ENCODE measurements around the gene NPDC1. TPM values are rescaled to one million over a fixed set of nuclear protein-coding genes. Genes with fewer than 3 reads are reported as not detected.
A peak's percentile ranks its signal among the peaks of the same experiment; 100 is the strongest.

NPDC1 gene
- total and polyA plus RNA-seq, 2 donors (not counting 1 experiment from before 2014, with no cell fraction given): 0.17 to 0.19 TPM

DNA sequence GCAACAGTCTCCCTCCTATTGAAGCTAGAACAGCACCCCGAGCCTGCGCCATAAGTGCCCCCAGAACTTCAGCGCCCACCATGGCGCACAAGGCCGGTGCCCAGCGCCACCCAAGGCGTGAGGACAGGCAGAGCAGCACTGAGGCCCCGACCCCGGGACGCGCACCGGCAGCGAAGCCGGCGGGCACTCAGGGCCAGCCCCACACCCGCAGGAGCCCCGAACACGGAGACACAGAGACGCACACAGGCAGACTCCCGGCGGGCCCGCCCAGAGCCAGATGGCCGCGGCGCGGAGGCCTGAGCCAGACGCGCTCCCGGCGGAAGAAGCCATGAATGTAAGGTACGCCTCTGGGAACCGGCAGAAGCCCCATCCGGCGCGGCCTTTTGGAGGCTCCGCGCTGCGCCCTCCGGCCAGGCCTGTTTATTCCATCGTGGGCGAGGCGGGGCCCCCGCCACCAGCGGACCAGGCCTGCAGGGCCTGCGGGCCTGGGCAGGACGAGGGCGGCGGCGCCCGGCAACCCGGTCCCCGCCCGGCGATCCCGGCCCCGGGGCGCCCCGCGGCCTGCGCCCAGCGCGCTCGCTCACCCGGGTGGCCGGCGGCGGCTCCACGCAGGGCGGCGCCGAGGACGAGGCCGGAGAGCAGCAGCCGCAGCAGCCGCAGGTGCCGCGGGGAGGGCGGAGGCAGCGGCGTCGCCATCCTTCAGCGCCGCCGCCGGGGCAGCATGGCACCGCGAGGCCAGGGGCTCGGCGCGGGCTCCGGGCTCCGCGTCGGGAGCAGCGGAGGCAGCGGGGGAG is 486 bp downstream of the NPDC1 start:
- Histone ChIP-seq H3K79me2 (ENCODE audit: control insufficient read depth, insufficient read depth, low read length) (no peaks in the 10 kb centered on the region), H3K4me1 (ENCODE audit: control insufficient read depth in 2 of 2, insufficient read depth in 2 of 2, low read length in 2 of 2) (peaks cover 24 to 42% of the 10 kb centered on the region in 2 donors), H3K36me3 (replicated peaks in 1 of 2; ENCODE audit: control extremely low read depth in 1 of 2, control insufficient read depth in 1 of 2, extremely low read depth in 1 of 2, insufficient read depth in 2 of 2, low read length in 1 of 2) (no peaks in the 10 kb centered on the region), H3K9me3 (ENCODE audit: control extremely low read depth in 1 of 3, control insufficient read depth in 2 of 3, insufficient read depth in 1 of 3, low read length in 2 of 3) (peaks cover 0 to 41% (median 0%) of the 10 kb centered on the region in 3 donors), H3K4me2 (replicated peaks; ENCODE audit: low read depth, low read length, poor library complexity, severe bottlenecking) (peak overlapping the region; percentile 85), H3K9ac (ENCODE audit: low read length) (peak overlapping the region; percentile 39), H3K4me3 (ENCODE audit: control extremely low read depth in 1 of 5, extremely low read depth in 1 of 5, insufficient read depth in 1 of 5, low read depth in 2 of 5, low read length in 4 of 5) (peak overlapping the region in 3 of 5 experiments; percentile 18 to 46 (median 23)), H2AFZ (ENCODE audit: insufficient read depth, low read depth, low read length, poor library complexity, severe bottlenecking) (peak overlapping the region; percentile 28), H3K27me3 (replicated peaks in 1 of 4; ENCODE audit: control extremely low read depth in 1 of 4, control insufficient read depth in 3 of 4, insufficient read depth in 4 of 4, low read length in 3 of 4) (peaks cover 0 to 79% (median 48%) of the 10 kb centered on the region in 4 experiments), H3K27ac (ENCODE audit: low read length in 2 of 2) (no peak overlapping the region), H4K20me1 (ENCODE audit: control insufficient read depth, insufficient read depth, low read length, poor library complexity, severe bottlenecking) (peaks cover 5% of the 10 kb centered on the region)
- POLR2A ChIA-PET: interaction anchor here (0.5 kb wide), 1 partner anchor 25 kb away, joined by 3 read pairs; the partner anchor contains the start of gene SAPCD2
- Mint-ChIP-seq H3K4me3 (peak overlapping the region; percentile 19), H3K27me3 (peaks cover 17% of the 10 kb centered on the region), H3K4me1 (peaks cover 10% of the 10 kb centered on the region), H3K9me3 (ENCODE audit: insufficient read depth) (no peaks in the 10 kb centered on the region), H3K27ac (no peak overlapping the region)
- WGBS (ENCODE audit: insufficient coverage): 3% methylated on average over 96 of the region's 96 CpGs
- ATAC-seq (ENCODE audit: low read depth): no peak
- intact Hi-C loops (cut with micrococcal nuclease): loop anchor here (1.0 to 2.0 kb wide), 2 partner anchors 22 to 191 kb away; no protein-coding TSS in a partner anchor
- peak; percentile 56 for DNase-seq
- TF ChIP-seq, protein P1, sequence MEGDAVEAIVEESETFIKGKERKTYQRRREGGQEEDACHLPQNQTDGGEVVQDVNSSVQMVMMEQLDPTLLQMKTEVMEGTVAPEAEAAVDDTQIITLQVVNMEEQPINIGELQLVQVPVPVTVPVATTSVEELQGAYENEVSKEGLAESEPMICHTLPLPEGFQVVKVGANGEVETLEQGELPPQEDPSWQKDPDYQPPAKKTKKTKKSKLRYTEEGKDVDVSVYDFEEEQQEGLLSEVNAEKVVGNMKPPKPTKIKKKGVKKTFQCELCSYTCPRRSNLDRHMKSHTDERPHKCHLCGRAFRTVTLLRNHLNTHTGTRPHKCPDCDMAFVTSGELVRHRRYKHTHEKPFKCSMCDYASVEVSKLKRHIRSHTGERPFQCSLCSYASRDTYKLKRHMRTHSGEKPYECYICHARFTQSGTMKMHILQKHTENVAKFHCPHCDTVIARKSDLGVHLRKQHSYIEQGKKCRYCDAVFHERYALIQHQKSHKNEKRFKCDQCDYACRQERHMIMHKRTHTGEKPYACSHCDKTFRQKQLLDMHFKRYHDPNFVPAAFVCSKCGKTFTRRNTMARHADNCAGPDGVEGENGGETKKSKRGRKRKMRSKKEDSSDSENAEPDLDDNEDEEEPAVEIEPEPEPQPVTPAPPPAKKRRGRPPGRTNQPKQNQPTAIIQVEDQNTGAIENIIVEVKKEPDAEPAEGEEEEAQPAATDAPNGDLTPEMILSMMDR (IDR thresholded peaks at IDR 0.05): no peak
- peak; percentile 94 for TF ChIP-seq EZH2 (IDR thresholded peaks at IDR 0.05; ENCODE audit: borderline replicate concordance, insufficient read depth, low read depth, low read length, poor library complexity, severe bottlenecking)
- CTCF ChIA-PET: interaction anchor here (1.0 to 3.2 kb wide), 9 partner anchors 9 to 23 kb away, joined by 4 to 61 read pairs (median 10); partner anchors contain the start of gene ABCA2

Measured in B cell (primary cell).